PC-3 (cell line): ENCODE results near the gene PSTK.

Experiments
- EZH2 ChIP-seq: fragments of 300-600 bp; sonication (generic); IDR thresholded peaks from one replicate; pipeline ENCODE4 v1.6.1; 2017; ENCODE audit warnings: antibody characterized with exemption, mild to moderate bottlenecking, low read length; ENCODE audit not compliant: unreplicated experiment
- EZH2phosphoT487 ChIP-seq: fragments of 300-600 bp; sonication (generic); IDR thresholded peaks from 2 replicates; pipeline ENCODE4 v1.6.1; 2018; ENCODE audit warnings: mild to moderate bottlenecking, antibody characterized with exemption, low read length, borderline replicate concordance
- TF ChIP-seq, protein P1 (sequence below): fragments of 300-600 bp; sonication (generic); conservative IDR thresholded peaks from 2 replicates; pipeline ENCODE4 v1.5.1; 2017; ENCODE audit warnings: antibody characterized with exemption, low read depth, mild to moderate bottlenecking, low read length

DNA sequence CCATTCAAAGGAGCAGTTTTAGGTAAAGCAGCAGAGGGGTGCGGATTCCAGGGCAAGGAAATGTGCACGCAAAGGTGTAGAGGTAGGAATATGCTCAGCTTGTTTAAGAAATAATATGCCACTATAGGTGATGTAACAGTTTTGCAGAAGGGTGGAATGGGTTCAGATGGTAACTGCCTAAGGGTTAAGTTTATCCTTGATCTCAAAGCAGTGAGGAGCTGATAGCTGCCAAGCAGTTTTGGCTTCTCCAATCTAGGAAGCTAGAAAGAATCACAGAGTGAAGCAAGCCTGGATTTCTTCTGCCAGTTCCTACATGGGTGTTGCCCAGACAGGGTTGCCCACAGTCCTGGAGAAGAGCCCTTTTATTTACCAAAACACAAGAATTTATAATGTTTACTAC is 34.6 kb downstream of the PSTK start:
- TF ChIP-seq, protein P1, sequence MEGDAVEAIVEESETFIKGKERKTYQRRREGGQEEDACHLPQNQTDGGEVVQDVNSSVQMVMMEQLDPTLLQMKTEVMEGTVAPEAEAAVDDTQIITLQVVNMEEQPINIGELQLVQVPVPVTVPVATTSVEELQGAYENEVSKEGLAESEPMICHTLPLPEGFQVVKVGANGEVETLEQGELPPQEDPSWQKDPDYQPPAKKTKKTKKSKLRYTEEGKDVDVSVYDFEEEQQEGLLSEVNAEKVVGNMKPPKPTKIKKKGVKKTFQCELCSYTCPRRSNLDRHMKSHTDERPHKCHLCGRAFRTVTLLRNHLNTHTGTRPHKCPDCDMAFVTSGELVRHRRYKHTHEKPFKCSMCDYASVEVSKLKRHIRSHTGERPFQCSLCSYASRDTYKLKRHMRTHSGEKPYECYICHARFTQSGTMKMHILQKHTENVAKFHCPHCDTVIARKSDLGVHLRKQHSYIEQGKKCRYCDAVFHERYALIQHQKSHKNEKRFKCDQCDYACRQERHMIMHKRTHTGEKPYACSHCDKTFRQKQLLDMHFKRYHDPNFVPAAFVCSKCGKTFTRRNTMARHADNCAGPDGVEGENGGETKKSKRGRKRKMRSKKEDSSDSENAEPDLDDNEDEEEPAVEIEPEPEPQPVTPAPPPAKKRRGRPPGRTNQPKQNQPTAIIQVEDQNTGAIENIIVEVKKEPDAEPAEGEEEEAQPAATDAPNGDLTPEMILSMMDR, result no peak
- TF ChIP-seq EZH2 (no peak), EZH2phosphoT487 (no peak)
